ENCODE results near the gene SNAP29. TPM values are rescaled to one million over a fixed set of nuclear protein-coding genes. Genes with fewer than 3 reads are reported as not detected.
"Not testable (repeated sequence)": the region's sequence is repeated elsewhere in the genome, so short reads cannot be mapped to it uniquely, and the experiment has no call there.

Gene SNAP29
- total RNA-seq, 1 donor from 2014 or later: 24.3 TPM

- Histone ChIP-seq H3K4me3 (no peak overlapping the region), H3K4me1 (peaks cover 43% of the 10 kb centered on the region), H3K27me3 (no peaks in the 10 kb centered on the region), H3K9me3 (no peaks in the 10 kb centered on the region), H3K36me3 (peaks cover 36% of the 10 kb centered on the region), H3K27ac (peak overlapping the region; percentile 0)
- intact Hi-C loops (cut with DNase I): no loop called here
- peak; percentile 3 for DNase-seq
- no peak for TF ChIP-seq CTCF (IDR thresholded peaks at IDR 0.05)
- ATAC-seq: no peak
Measured at GRCh38 chr22:20937794-20938671, 79.2 kb downstream of the SNAP29 start.

- H3K27ac ChIP-seq; intact Hi-C loops (cut with DNase I): not testable (repeated sequence)
Measured at GRCh38 chr22:20939457-20940185, 80.8 kb downstream of the SNAP29 start.

DNA sequence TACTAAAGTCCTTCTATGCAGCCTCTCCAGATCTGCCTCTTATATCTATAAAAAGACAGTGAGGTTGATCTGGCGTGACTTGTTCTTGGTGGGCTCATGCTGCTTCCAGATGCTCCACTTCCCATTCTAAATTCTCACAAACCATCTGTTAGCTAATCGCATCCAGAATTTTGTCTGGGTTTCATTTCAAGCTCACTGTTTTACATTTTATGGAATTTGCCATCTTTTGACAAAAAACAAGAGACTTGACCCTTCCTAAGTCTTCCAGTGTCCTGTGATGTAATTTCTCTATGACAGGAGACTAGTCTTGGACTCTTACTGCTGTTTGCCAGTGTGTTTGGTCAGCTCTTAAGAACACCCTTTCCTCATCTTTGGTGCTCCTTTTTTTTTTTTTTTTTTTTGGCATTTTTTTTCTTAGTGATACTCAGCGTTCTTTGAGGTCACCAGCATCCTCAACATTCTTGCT is 81.4 kb downstream of the SNAP29 start:
- TF ChIP-seq CTCF (IDR thresholded peaks at IDR 0.05): no peak
- Histone ChIP-seq H3K36me3 (peaks cover 23% of the 10 kb centered on the region), H3K27ac (no peak overlapping the region), H3K27me3 (no peaks in the 10 kb centered on the region), H3K4me3 (no peak overlapping the region), H3K4me1 (peaks cover 55% of the 10 kb centered on the region), H3K9me3 (no peaks in the 10 kb centered on the region)
- intact Hi-C loops (cut with DNase I): no loop called here
- no peak for DNase-seq
- ATAC-seq: no peak

More at GRCh38 chr22:20939457-20940185, 80.8 kb downstream of the SNAP29 start:
- not testable (repeated sequence) for H3K9me3 ChIP-seq, H3K4me3 ChIP-seq, H3K27me3 ChIP-seq, ATAC-seq
- peak; percentile 19 for DNase-seq
- peaks cover 50% of the 10 kb centered on the region for H3K4me1 ChIP-seq
- peaks cover 29% of the 10 kb centered on the region for H3K36me3 ChIP-seq

Other genes with a start within 250 kb of the SNAP29 start
- gene SERPIND1, start 84.9 kb upstream of the SNAP29 start, total RNA-seq: 0.58 TPM
- 113 TPM for gene PI4KA, start 196 bp upstream of the SNAP29 start, total RNA-seq
- gene CRKL, start 58.4 kb downstream of the SNAP29 start, total RNA-seq: 60.8 TPM
- gene AIFM3, start 108.2 kb downstream of the SNAP29 start, total RNA-seq: 5.7 TPM
- 56.7 TPM for gene LZTR1, start 123.3 kb downstream of the SNAP29 start, total RNA-seq
- 22.0 TPM for gene THAP7, start 143.1 kb downstream of the SNAP29 start, total RNA-seq
- 2.2 TPM for gene P2RX6, start 156.2 kb downstream of the SNAP29 start, total RNA-seq
- gene SLC7A4, start 173.6 kb downstream of the SNAP29 start, total RNA-seq: 1.5 TPM
- gene LRRC74B, start 186.9 kb downstream of the SNAP29 start, total RNA-seq: not detected